ENCODE measurements around the gene ITSN2.
A peak's percentile ranks its signal among the peaks of the same experiment; 100 is the strongest.
"Not testable (repeated sequence)": the region's sequence is repeated elsewhere in the genome, so short reads cannot be mapped to it uniquely, and the experiment has no call there.

The ITSN2 gene

DNA sequence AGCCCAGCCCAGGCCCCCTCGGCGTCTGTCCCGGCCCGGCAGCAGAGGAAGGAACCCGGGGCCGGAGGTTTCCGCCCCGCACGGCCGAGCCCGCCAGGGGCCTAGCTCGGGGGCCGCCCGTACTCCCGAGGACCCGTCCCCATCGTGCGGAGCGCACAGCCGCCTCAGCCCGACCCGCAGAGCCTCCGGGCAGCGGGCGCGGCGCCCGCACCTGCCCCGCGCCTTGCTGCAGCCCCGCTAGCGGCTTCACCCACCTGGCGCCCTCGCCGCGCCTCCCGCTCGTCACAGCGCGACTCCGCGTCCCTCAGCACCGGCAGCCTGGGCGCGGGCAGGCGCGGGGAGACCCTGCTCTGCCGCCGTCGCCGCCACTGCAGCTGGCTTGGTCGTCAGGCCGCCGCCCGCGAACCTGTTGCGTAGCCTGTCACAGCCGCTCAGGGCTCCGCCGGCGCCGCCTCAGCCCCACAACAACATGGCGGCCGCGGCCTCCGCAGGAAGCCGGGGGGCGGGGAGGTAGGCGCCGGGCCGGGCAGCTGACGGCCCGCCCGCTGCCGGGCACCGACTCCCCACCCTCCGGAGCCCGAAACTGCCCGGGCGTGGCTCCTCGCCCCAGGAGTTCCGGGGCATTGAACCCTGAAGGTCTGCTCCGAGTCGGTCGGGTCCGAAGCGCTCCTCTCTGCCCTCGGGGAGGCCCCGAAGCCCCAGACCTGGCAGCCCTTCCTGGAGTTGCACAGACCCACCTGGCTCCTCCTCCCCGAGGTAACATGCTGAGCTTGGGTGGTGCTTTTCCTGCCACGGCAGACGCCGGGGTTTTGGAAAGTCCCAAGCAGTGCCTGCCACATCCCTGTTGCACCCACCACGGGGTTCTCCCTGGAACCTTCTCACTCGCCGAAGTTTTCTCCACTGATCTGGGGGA lies at the start of gene ITSN2:
ITSN2 (minus strand) TSS at position 487 of the 913 bp plus-strand sequence. CDS start 32,454 bp downstream, outside the sequence.
- peak; percentile 3 for DNase-seq (ENCODE audit: low read depth)

- DNase-seq (ENCODE audit: low read depth), result no peak
These were observed 48.8 kb upstream of the ITSN2 start for GRCh38 chr2:24409171-24409570.

- DNase-seq (ENCODE audit: low read depth), result not testable (repeated sequence)
These were observed 48.4 kb upstream of the ITSN2 start for GRCh38 chr2:24408704-24409103.

GRCh38 chr2:24404491-24404921 lies 44.2 kb upstream of the ITSN2 start:
- DNase-seq (ENCODE audit: low read depth), result no peak

DNA sequence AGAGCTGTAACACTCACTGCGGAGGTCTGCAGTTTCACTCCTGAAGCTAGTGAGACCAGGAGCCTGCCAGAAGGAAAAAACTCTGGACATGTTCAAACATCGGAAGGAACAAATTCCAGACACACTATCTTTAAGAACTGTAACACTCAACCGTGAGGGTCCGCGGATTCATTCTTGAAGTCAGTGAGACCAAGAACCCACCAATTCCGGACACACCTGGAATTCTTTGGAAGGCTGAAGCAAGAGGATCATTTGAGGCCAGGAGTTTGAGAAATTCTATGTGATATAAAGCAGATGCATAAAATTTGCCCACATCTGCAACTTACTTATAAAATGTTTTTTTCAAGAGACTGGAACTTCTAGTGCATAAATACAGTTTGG lies 43.5 kb upstream of the ITSN2 start:
- no peak for DNase-seq (ENCODE audit: low read depth)

- no peak for DNase-seq (ENCODE audit: low read depth)
These were observed 43.0 kb upstream of the ITSN2 start for GRCh38 chr2:24403168-24403831.

- no peak for DNase-seq (ENCODE audit: low read depth)
These were observed 42.1 kb upstream of the ITSN2 start for GRCh38 chr2:24402242-24403097.

DNA sequence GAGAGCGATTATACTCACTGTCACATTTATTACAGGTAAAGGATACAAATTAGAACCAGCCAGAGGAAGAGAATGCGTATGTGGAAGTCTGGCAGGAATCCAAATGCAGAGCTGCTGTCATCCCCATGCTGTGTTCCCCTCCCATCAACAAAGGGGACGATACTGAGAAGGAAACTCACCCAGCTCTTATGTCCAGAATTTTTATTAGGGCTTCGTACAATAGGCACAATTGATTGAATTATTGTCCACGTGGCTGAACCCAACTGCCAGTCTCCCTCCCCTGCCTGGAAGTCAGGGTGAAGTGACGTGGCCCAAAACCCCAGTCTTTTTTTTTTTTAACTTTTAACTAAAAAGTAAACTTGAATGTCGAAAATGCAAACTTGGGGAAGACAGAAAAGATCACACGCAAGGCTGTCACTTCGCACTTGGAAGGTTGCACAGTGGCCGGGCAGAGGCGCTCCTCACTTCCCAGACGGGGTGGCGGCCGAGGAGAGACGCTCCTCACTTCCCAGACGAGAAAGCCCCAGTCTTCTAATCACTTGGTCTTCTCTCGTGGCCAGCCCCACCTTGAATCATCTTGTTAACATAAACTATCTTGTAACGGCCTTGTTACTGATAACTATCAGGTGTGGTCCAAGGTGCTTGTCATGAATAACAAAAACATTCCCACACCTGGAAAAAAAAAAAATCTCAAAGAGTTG lies 40.0 kb upstream of the ITSN2 start:
- DNase-seq (ENCODE audit: low read depth), result no peak

GRCh38 chr2:24399434-24400206 lies 39.3 kb upstream of the ITSN2 start:
- DNase-seq (ENCODE audit: low read depth), result no peak

- DNase-seq (ENCODE audit: low read depth), result no peak
These were observed 34.7 kb upstream of the ITSN2 start for GRCh38 chr2:24394998-24395397.

DNA sequence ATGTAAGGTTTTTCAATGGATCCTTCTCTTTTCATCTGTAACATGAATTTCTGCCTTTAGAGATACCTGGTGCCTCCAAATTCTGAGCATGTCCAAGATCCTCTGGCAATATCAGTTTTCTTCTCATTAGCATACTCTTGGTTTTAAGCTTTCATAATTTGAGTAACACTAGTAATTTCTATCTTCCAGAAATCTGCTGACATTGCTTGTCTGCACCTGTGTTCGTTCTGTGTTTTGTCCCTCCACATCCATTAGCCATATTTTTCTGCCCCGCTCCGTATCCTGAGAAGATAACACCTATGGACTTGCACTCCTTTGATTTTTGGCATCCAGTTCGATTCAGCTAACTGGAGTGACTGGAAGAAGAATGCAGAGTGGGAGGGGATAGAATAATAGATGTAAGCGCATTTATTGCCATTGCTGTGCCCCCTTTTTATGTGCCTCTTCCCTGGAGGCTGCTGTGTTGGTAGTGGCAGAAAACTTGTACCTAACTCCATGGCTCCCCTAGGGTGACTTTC lies 32.3 kb upstream of the ITSN2 start:
- DNase-seq (ENCODE audit: low read depth), result no peak

DNA sequence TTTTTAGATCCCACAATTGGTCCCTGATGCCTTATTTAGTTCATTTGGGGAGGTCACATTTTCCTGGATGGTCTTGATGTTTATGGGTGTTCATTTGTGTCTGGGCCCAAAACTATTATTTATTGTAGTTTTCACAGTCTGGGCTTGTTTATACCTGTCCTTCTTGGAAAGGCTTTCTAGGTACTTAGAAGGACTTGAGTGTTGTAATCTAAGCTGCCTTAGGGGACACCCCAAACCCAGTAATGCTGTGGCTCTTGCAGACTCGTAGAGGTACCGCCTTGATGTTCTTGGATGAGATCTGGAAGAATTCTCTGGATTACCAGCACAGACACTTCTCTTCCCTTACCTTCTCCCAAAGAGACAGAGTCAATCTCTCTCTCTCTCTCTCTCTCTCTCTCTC lies 25.0 kb upstream of the ITSN2 start:
- DNase-seq (ENCODE audit: low read depth), result no peak

DNA sequence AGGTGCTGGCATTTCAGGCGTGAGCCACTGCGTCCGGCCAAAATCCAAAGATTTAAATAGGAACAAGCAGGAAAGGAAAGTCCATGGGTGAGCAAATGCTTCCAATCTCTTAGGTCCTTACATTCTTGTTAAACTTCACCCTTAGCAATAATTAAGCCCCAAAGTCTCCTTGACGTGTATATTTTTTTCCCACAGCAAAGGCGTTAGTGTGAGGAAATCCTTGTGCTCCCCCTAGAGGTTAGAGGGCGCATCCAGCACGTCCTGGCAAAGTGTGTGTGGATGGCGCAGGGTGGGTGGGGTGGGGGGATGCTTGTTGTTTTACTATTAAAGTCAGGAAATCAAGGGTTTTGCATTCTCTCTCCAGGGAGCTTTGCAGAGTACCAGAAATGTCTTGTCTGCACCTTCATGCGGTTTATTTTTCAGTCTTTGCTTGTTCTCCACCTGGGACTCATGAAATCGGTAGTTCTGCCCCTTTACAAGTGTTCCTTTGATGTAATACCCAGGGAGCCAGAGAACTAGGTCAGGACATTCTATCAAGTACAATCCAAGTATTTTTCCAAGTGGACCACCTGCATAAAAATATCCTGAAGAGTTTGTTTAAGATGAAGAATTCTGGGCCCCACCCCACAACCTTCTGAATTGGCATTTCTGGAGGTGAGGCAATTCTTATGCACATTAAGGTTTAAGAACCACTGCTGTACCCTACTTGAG lies 22.2 kb upstream of the ITSN2 start:
- peak; percentile 35 for DNase-seq (ENCODE audit: low read depth)

GRCh38 chr2:24380820-24381219 lies 20.5 kb upstream of the ITSN2 start:
- DNase-seq (ENCODE audit: low read depth), result no peak

- no peak for DNase-seq (ENCODE audit: low read depth)
These were observed 15.2 kb upstream of the ITSN2 start for GRCh38 chr2:24375349-24376087.

DNA sequence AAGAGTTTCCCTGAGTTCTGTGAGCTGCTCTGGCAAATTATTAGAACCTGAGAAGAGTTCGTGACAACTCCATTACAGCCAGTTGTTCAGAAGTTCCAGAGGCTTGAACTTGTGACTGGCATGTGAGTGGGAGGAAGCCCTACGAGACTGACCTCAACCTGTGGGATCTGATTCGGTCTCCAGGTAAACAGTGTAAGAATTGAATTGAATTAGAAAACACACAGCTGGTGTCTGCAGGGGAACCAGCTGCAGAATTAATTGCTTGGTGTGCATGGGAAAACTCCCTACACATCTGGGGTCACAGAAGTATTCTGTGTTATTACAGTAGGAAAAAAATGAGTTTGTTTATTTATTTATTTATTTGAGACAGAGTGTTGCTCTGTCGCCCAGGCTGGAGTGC lies 14.0 kb upstream of the ITSN2 start:
- DNase-seq (ENCODE audit: low read depth), result no peak

GRCh38 chr2:24372033-24372432 lies 11.7 kb upstream of the ITSN2 start:
- DNase-seq (ENCODE audit: low read depth), result no peak

DNA sequence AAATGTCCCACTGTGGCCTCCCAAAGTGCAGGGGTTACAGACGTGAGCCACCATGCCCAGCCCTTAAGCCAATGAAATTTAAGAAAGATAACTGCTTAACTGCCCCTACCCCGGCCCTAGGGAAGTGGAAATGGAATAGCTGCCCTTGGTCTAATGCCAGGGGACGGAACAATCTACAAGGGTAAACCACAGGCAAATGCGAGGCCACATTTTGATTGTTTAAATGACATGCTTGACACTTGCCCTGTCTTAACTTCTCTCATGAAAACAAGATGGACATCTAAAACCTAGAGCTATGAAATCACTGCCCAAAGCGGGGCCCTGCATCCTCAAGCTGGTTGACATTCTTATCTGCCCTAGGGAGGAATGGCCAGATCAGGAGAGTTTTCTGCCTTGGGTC lies 5.5 kb upstream of the ITSN2 start:
- DNase-seq (ENCODE audit: low read depth), result no peak

DNA sequence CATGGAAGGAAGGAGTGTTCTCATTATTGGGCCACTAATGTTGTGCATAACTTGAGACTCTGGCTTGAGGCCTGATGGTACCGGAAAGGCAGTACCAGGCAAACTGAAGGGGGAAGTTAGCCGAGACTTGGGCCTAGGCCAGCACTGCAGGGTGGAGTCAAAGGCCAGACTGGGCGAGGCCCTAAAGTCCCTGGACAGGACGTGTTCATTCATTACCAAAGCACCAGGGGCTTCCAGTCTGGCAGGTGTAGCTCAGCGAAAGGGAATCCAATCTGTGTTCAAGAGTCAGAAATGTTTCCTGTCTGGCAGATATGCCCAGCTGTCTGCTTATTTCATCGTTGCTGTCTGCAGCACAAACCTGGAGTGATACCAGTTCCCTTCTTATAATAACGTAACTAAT lies 4.7 kb upstream of the ITSN2 start:
- no peak for DNase-seq (ENCODE audit: low read depth)

Measured in non-pigmented ciliary epithelial cell (primary cell).